Measurements from ENCODE around the gene CBX5. TPM values are rescaled to one million over a fixed set of nuclear protein-coding genes. Genes with fewer than 3 reads are reported as not detected.
A peak's percentile ranks its signal among the peaks of the same experiment; 100 is the strongest.

Gene CBX5
- total and polyA plus RNA-seq, 10 of the 15 experiments (the other 5 are each of a cell fraction or from before 2014, with no cell fraction given), result 46.7 to 138 (median 74.6) TPM

GRCh38 chr12:54259194-54260011, 20.5 kb downstream of the CBX5 start (continued):
- TF ChIP-seq RELB (IDR thresholded peaks at IDR 0.05; ENCODE audit: low read depth) (peak; percentile 49; the same call in 1 of the 2 replicates), USF1 (IDR thresholded peaks at IDR 0.05; ENCODE audit: borderline replicate concordance, extremely low read length, insufficient read depth, low read depth, low read length) (no peak), SUZ12 (IDR thresholded peaks at IDR 0.05; ENCODE audit: unreplicated experiment) (no peak), NFYB (IDR thresholded peaks at IDR 0.05; ENCODE audit: insufficient read depth, low read depth, low read length) (no peak), IRF4 (IDR thresholded peaks at IDR 0.05; ENCODE audit: low read depth, low read length) (0 out of 2 replicates have a peak, but pooled peaks have one; percentile 11), TCF3 (IDR thresholded peaks at IDR 0.05; ENCODE audit: borderline replicate concordance, insufficient read depth, low read depth, low read length) (peak; percentile 85), TCF12 (IDR thresholded peaks at IDR 0.05; ENCODE audit: low read depth, low read length) (peak; percentile 93), RAD21 (IDR thresholded peaks at IDR 0.05; ENCODE audit: insufficient read depth, low read depth, low read length) (no peak), SMARCA5 (IDR thresholded peaks at IDR 0.05) (no peak), MXI1 (IDR thresholded peaks at IDR 0.05; ENCODE audit: low read depth, low read length) (peak; percentile 89), HDGF (IDR thresholded peaks at IDR 0.05) (no peak), MAX (IDR thresholded peaks at IDR 0.05; ENCODE audit: low read depth, low read length) (peak; percentile 43; the same call in 1 of the 2 replicates), SKIL (IDR thresholded peaks at IDR 0.05; ENCODE audit: low read depth, poor library complexity, severe bottlenecking) (no peak), EP300 (IDR thresholded peaks at IDR 0.05; ENCODE audit: borderline replicate concordance in 1 of 2, control insufficient read depth in 1 of 2, low read depth in 2 of 2, low read length in 2 of 2) (peak in 1 of 2 experiments; percentile 56; a peak in 1 of 4 replicates), LARP7 (IDR thresholded peaks at IDR 0.05) (0 out of 2 replicates have a peak, but pooled peaks have one; percentile 14), IRF3 (IDR thresholded peaks at IDR 0.05) (no peak), EGR1 (IDR thresholded peaks at IDR 0.05; ENCODE audit: borderline replicate concordance in 1 of 2, low read depth in 2 of 2, low read length in 2 of 2) (no peak), STAT3 (IDR thresholded peaks at IDR 0.05; ENCODE audit: low read depth, low read length) (no peak), ATF2 (IDR thresholded peaks at IDR 0.05; ENCODE audit: low read length) (no peak), IKZF2 (IDR thresholded peaks at IDR 0.05) (peak in 1 of 2 experiments; percentile 61), SRF (IDR thresholded peaks at IDR 0.05; ENCODE audit: low read depth in 2 of 2, low read length in 2 of 2) (no peak)

All from GM12878 (cell line).